Stimulated activated CD8-positive, alpha-beta memory T cell treated with anti-CD3 and anti-CD28 coated beads, Interleukin-15, amount 100 ng/mL, for 1 hour (primary cell): ENCODE results near the gene IGHMBP2.
"Not testable (repeated sequence)": the region's sequence is repeated elsewhere in the genome, so short reads cannot be mapped to it uniquely, and the experiment has no call there.

Experiments used
- DNase-seq: peaks from one replicate; pipeline ENCODE4 v3.0.0-alpha.2; 2020; ENCODE audit warnings: low read depth

The IGHMBP2 gene

DNA sequence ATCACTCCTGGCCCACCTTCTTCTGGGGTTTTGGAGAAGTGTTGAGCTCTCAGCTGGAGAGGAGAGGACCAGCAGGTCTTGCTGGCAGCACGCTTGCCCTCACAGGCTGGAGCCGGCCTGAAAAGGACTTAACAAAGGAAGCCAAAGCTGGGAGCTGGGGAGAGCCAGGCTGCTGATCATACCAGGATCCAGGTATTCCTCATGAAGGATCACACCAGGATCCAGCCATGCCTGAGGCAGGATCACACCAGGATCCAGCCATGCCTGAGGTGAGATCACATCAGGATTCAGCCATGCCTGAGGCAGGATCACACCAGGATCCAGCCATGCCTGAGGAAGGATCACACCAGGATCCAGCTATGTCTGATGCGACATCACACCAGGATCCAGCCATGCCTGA is 60.1 kb downstream of the IGHMBP2 start:
- DNase-seq = no peak

DNA sequence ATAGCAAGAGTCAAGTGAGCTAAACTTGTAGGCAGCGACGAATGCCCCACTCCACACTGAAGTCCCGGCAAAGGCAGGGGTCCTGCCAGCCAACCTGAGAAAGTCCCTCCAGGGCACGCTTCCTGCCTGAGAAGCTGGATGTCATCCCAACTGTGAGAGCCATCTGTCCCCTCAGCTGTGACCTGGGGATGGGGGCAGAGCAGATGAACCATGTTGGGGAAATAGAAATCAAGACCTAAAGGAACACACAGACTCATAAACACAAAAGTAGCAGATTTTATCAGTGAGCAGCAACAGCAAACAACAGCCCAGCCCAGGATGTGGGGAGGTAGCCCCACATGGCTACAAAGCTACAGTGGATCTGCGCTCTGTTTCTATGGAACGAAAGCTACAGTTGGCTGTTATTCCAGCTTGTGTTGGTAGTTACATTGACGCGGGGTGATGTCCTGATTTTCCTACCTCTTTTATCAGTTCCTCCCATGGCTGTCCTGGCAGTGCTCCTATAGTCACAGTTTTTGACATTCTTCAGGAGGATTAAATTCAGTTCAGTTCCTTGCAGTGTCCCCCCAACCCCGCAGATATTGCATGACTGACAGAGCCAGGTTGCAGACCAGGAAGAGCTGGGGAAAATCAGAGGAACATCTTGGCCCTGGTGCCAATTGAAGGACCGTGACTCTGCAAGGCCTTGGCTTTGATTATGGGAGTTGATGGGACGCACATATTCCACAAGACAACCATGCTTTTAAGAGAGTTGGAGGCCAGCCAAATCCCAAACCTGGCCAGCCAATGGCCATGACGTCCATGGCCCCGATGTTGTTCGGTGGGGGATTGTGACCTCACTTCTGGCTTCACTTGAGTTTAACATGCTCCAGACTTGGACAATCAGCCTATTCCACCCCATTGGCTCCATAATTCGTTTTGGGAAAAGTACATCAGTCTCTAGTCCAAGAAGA is 62.5 kb downstream of the IGHMBP2 start:
- no peak for DNase-seq

GRCh38 chr11:68966894-68967780 is 63.4 kb downstream of the IGHMBP2 start:
- no peak for DNase-seq

DNA sequence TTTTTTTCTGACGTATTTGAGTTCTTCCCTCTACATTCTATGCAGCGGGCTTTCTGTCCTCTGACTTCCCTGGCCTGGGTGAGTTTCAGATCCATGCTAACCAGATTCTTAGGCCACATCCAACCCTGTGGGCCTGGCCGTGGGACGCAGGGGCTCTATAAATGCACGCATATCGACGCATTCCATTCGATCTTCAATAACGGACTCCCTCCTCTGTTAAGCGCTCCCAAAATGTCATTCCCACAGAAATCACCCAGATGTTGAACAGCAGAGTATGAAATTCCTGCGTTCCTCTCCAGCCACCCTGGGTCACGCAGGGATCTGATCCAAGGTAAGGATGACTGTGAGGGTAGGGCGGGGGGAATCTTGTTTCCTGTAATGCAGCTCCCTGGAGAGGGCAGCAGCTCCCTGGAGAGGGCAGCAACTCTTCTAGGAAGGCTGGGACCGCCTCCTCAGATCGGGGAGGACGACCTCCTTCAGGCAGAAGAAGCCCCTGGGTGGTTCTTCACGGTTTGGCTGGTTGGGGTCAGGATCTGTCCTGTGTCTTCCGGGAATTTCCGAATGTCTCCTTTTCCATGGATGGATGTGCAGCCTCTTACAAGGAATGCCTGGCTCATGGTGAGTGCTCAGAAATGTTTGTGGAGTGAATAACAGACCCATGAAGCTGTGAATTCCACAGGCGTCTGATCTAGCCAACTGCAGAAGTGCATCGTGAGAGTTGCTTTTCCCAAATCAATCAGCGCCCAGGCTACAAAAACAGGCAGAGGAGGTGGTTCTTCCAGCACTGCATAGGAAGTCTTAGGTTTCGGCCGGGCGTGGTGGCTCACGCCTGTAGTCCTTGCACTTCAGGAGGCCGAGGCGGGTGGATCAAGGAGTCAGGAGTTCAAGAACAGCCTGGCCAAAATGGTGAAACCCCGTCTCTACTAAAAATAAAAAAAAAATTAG is 64.9 kb downstream of the IGHMBP2 start:
- no peak for DNase-seq

GRCh38 chr11:68969386-68969785 is 65.7 kb downstream of the IGHMBP2 start:
- DNase-seq = no peak

DNA sequence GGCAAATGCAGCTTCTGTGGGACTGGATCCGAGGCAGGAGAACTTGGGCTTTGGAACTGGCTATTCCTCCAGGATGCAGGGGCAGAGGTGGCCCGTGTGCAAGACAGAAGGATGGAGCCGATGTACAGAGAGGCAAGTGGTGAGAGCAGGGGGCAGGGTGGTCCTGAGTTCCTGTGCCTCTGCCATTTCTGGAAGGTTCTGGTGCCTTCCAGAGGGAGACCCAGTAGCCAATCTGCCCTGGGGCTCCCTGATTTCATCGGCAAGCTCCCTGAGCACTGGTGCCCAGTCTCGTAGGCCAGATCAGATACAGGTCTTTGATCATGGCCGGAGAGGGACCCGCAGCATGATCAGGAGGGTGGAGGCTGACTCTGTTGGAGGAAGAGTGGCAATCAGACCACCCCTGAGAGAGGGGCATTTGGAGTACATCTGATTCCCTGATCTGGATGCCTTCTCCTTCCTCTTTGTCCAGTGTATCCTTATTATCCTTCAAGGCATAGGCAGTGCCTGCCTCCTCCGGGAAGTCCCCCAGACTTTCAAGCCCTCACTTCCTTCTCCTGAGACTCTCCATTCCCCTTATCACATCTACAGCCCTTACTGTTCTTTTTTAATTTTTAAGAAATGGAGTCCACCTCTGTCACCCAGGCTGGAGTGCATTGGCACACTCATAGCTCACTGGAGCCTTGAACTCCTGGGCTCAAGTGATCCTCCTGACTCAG is 67.4 kb downstream of the IGHMBP2 start:
- DNase-seq = no peak

- no peak for DNase-seq
Observed at GRCh38 chr11:68973219-68973618, 69.5 kb downstream of the IGHMBP2 start.

DNA sequence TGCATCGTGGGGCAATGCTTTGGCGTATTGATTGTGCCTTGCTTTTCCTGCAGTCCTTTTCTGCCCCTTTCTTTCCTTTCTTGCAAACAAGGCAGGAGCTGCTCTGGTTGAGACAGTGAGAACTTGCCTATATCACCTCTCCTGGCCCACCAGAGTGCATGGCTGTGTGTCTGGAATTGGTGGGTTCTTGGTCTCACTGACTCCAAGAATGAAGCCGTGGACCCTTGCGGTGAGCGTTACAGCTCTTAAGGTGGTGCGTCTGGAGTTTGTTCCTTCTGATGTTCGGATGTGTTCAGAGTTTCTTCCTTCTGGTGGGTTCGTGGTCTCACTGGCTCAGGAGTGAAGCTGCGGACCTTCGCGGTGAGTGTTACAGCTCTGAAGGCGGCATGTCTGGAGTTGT is 70.0 kb downstream of the IGHMBP2 start:
- DNase-seq = not testable (repeated sequence)

DNA sequence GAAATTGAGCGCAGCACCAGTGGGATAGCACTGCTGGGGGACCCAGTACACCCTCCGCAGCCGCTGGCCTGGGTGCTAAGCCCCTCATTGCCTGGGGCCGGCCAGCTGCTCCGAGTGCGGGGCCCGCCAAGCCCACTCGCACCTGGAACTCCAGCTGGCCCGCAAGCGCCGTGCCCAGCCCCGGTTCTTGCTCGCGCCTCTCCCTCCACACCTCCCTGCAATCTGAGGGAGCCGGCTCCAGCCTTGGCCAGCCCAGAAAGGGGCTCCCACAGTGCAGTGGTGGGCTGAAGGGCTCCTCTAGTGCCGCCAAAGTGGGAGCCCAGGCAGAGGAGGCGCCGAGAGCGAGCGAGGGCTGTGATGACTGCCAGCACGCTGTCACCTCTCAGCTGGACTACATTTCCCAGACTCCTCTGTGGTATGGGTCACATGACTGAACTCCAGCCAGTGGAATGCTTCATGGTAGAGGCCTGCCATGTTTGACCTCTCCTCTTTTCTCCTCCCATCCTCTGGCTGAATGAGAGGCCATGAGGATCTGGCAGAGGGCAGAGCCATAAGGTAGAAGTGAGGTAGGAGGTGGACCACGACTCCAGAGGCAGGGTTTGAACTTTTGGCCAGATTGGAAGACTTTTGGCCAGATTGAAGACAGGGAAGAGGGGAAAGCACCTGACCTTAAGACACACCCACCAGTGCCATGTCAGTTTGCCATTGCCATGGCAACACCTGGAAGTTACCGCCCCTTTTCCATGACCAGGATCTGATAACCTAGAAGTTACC is 70.9 kb downstream of the IGHMBP2 start:
- DNase-seq = no peak

GRCh38 chr11:68976095-68976494 is 72.4 kb downstream of the IGHMBP2 start:
- DNase-seq = no peak

- no peak for DNase-seq
Observed at GRCh38 chr11:68976563-68976962, 72.9 kb downstream of the IGHMBP2 start.

- DNase-seq = no peak
Observed at GRCh38 chr11:68977781-68978625, 74.3 kb downstream of the IGHMBP2 start.

GRCh38 chr11:68978626-68978930 is 74.9 kb downstream of the IGHMBP2 start:
- no peak for DNase-seq

- DNase-seq = no peak
Observed at GRCh38 chr11:68978931-68979594, 75.4 kb downstream of the IGHMBP2 start.

GRCh38 chr11:68979931-68980775 is 76.5 kb downstream of the IGHMBP2 start:
- DNase-seq = no peak

GRCh38 chr11:68980776-68981065 is 77.0 kb downstream of the IGHMBP2 start, which contains the start of gene MRGPRD:
TSS of gene MRGPRD (minus strand) at chr11:68980986. CDS start at chr11:68980986, 0 bp downstream.
- no peak for DNase-seq

DNA sequence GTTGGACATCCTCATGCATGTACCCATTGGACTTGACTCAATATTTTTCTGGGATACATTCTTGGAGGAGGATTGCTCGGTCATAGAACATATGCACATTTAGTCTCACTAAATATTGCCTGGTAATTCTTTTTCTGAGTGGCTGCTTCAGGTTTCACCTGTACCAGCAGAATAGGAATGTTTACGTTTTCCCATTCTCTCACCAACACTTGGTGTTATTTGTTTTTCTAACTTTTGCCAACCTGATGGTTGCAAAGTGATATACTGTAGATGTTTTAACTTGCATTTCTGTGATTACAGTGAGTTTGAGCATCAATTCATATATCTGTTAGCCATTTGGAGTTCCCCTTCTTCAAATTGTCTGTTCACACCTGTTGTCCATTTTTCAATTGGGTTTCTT is 78.4 kb downstream of the IGHMBP2 start:
- DNase-seq = no peak

DNA sequence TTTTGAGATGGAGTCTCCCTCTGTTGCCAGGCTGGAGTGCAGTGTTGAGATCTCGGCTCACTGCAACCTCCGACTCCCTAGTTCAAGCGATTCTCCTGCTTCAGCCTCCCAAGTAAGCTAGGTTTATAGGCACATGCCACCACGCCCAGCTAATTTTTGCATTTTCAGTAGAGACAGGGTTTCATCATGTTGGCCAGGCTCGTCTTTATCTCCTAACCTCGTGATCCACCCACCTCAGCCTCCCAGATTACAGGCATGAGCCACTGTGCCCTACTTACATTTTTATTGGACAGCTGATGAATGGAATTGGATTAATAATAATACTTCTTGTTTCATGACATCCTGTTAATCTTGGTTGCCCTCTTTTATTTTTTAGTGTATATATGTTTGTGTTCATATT is 80.1 kb downstream of the IGHMBP2 start:
- no peak for DNase-seq
